HL-60/S4 treated with phorbol 12-myristate 13-acetate at 8.2 ng/mL for 4 days and 3 days (cell line): ENCODE measurements around the gene VENTX.
"Not testable (repeated sequence)": the region's sequence is repeated elsewhere in the genome, so short reads cannot be mapped to it uniquely, and the experiment has no call there.

Experiments
- in situ Hi-C: fragments of 300-500 bp; cut with MboI; formaldehyde crosslinking; loops from 2 replicates; pipeline ENCODE4 v1.15.0; 2022; ENCODE audit warnings: low sequenced_read_pairs

VENTX gene

DNA sequence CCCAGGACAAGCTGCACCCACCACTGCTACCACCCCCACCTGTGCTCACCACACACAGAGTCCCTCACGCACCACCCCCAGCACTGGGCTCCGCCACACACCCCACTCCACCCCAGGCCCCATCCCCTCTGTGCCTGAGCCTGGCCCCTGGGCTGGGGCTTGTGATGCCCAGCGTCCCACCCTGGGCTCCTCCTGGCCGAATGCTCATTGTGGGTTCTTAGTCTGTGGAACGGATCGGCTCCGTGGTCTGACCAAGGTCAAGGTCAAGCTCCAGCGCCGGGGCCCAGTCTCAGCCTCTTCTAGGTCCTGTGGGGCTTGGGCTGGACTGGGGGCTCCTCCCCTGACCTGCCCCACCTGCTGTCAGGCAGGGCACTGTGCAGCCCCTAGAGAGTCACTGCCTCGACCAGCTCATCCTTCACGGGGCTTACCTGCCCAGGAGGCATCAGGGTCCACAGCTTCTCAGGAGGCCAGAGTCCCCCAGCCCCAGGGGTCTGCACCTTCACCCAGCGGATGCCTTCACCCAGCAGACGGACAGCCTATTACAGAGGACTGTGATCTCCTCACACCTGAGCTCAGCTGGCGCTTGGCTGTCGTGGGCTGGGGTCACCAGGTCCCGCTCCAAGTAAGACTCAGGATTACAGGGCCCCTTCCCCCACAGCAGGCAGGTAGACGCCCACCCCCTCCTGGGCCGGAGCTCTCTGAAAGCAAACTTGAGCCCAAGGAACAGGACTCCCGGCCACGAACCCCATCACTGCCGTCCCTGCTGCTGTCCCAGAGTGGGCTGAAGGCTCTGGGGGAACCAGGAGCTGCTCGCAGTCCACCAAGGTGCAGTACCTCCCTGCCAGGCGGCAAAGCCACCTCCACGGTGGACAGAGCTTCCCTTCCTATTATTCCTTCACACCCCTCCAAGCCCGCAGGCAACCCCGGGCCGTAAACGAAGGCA, 22.9 kb upstream of the VENTX start:
- in situ Hi-C loops: no loop called here

- in situ Hi-C loops: no loop called here
These were observed 22.1 kb upstream of the VENTX start for GRCh38 chr10:133215586-133215985.

GRCh38 chr10:133216776-133217175, 20.9 kb upstream of the VENTX start:
- in situ Hi-C loops: no loop called here

DNA sequence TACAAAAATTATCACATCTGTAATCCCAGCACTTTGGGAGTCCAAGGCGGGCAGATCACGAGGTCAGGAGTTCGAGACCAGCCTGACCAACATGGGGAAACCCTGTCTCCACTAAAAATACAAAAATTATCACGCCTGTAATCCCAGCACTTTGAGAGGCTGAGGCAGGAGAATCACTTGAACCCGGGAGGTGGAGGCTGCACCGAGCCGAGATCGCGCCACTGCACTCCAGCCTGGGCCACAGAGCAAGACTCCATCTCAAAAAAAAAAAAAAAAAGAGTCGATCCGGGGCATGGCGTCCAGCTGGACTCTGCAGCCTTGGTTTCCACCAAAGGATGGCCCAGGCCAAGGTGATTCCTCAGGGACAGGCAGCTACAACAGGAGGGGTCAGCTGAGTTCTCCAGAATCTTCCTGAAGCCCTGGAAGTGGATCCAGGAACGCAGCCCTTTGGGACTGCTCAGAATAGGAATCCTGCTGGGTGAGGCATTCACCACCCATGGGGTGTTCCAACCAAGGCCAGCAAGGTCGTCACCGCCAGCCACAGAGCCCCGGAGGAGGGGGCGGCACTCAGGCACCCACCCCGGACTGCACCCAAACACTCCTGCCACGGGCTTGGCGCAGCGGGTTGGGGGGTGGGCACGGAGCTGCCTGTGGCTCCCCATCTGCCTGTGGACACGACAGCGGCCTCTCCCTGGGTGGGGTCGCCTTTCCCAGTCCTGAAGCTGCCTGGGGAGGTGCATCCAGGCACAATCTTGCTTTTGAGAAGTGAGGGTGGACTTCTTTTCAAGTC, 19.7 kb upstream of the VENTX start:
- in situ Hi-C loops: no loop called here

DNA sequence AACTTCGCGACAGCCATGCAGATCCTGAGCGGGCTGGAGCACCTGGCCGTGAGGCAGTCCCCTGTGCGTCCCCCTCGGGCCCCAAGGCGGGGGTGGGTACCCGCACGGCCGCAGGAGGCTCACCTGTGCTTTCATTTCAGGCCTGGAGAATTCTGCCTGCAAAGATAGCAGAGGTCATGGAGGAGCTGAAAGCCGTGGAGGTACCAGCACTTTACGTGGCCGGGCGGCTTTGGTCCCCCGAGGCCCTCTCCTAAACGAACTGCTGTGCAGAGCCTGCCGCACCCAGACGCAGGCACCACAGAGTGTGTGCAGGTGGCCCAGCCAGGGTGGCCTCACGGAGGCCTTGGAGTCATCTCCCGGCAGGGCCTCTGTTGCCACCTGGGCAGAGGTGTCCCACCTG, 18.8 kb upstream of the VENTX start:
- in situ Hi-C loops: no loop called here

GRCh38 chr10:133219782-133220181, 17.9 kb upstream of the VENTX start:
- in situ Hi-C loops: no loop called here

DNA sequence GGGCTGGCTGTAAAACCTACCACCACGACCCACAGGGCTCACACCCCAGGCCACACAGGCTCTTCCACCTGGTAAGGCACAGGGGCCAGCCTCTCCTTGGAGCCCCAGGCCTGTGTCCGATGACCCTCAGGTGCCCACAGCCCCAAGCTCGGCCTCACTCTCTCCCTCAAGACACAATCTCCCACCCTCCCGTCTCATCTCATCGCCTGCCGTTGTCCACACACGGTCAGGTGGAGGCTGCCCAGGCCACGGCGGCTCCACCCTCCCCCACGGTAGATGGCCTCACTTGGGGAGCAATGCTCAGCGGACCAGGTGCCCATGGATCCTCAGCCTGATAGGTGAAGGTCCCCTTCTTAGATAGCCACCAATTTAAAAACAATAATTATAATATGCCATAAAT, 16.3 kb upstream of the VENTX start:
- in situ Hi-C loops: no loop called here

DNA sequence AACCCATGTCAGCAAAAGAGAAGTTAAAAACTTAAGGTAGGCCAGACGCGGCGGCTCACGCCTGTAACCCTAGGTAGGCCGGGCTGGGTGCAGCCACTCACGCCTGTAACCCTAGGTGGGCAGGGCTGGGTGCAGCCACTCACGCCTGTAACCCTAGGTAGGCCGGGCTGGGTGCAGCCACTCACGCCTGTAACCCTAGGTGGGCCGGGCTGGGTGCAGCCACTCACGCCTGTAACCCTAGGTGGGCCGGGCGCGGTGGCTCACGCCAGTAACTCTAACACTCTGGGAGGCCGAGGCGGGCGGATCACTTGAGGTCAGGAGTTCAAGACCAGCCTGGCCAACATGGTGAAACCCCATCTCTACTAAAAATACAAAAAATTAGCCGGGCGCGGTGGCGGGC, 15.9 kb upstream of the VENTX start:
- in situ Hi-C loops: not testable (repeated sequence)

DNA sequence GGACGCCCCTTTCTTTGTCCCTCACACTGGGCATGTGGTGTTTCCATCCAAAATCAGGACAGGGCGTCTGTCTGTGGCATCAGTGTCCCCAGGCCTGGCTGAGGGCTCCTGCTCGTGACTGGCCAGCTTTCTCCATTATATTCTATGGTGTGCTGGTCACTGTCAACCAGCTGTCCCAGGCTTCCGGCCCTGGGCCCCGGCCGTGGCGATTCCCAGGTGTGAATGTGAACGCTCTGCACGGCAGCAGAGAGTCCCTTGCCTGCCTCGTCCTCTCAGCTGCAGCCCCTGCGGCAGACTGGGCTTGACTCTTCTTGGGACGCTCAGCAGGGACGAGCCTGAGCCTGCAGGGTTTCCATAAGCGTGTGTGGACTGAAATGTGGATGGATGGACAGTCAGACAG, 13.6 kb upstream of the VENTX start:
- in situ Hi-C loops: no loop called here

GRCh38 chr10:133224756-133225372, 12.8 kb upstream of the VENTX start:
- in situ Hi-C loops: no loop called here

GRCh38 chr10:133225707-133226191, 11.9 kb upstream of the VENTX start:
- in situ Hi-C loops: no loop called here

GRCh38 chr10:133226251-133226808, 11.3 kb upstream of the VENTX start:
- in situ Hi-C loops: no loop called here

- in situ Hi-C loops: no loop called here
These were observed 10.4 kb upstream of the VENTX start for GRCh38 chr10:133227256-133227655.

GRCh38 chr10:133229265-133230043, 8.2 kb upstream of the VENTX start:
- in situ Hi-C loops: no loop called here

- in situ Hi-C loops: no loop called here
These were observed 7.7 kb upstream of the VENTX start, which contains the start of gene UTF1 for GRCh38 chr10:133230044-133230361. TSS of gene UTF1 (plus strand) at chr10:133230217. CDS start at chr10:133230289, 72 bp downstream.

DNA sequence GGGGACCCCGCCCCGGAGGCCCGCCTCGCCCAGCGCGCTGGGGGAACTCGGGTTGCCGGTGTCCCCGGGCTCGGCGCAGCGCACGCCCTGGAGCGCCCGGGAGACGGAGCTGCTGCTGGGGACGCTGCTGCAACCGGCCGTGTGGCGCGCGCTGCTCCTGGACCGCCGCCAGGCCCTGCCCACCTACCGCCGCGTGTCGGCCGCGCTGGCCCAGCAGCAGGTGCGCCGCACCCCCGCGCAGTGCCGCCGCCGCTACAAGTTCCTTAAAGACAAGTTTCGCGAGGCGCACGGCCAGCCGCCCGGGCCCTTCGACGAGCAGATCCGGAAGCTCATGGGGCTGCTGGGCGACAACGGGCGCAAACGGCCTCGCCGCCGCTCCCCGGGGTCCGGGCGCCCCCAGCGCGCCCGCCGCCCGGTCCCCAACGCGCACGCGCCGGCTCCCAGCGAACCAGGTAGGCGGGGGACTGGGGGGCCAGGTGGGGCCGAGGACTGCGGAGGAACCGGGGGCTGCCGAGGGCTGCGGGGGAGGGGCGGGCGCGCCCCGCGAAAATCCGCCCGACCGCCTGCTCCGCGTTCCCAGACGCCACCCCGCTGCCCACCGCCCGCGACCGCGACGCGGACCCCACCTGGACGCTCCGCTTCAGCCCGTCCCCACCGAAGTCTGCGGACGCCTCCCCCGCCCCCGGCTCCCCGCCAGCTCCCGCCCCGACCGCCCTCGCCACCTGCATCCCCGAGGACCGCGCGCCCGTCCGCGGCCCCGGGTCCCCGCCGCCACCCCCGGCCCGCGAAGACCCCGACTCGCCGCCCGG, 7.1 kb upstream of the VENTX start:
- in situ Hi-C loops: no loop called here

GRCh38 chr10:133231244-133231945, 6.3 kb upstream of the VENTX start:
- in situ Hi-C loops: no loop called here

- in situ Hi-C loops: no loop called here
These were observed 5.6 kb upstream of the VENTX start for GRCh38 chr10:133231946-133232574.
